ENCODE results near the gene PDPN. TPM values are rescaled to one million over a fixed set of nuclear protein-coding genes. Genes with fewer than 3 reads are reported as not detected.

PDPN gene, protein sequence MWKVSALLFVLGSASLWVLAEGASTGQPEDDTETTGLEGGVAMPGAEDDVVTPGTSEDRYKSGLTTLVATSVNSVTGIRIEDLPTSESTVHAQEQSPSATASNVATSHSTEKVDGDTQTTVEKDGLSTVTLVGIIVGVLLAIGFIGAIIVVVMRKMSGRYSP
- not detected in 5 replicates for total RNA-seq (2022; extraction: Qiagen RNA extraction)

DNA sequence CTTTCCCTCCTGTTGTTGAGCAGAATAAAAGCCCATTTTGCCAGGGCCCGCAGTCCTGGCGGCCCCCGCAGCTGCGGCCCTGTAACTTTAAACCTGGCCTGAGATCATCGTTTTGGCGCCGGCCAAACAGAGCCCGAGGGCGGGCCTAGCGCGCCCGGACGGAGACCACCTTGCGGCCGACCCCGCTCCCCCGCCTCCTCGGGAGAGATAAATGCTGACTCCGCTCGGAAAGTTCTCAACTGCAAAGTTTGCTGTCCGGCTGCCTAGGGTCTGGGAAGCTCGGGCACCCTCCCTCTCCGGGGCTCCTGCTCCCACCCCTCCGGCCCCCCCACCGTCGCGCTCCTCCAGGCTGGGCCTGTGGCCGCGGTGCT is at the start of gene PDPN:
TSS of gene PDPN (plus strand) at position 238 of the 371 bp plus-strand sequence. CDS start 202 bp downstream, outside the sequence.

Other genes with a start within 250 kb of the PDPN start
- gene PRAMEF14, start 236.7 kb upstream of the PDPN start, total RNA-seq (2022; extraction: Qiagen RNA extraction), result not detected in 5 replicates
- not detected in 5 replicates for gene PRAMEF19, start 211.9 kb upstream of the PDPN start, total RNA-seq (2022; extraction: Qiagen RNA extraction)
- not detected in 5 replicates for gene PRAMEF17, start 194.2 kb upstream of the PDPN start, total RNA-seq (2022; extraction: Qiagen RNA extraction)
- gene PRAMEF20, start 173.4 kb upstream of the PDPN start, total RNA-seq (2022; extraction: Qiagen RNA extraction), result not detected in 5 replicates
- 0.04 TPM in 1 of 5 replicates, not detected in the others for gene LRRC38, start 69.8 kb upstream of the PDPN start, total RNA-seq (2022; extraction: Qiagen RNA extraction)
- gene PRDM2, start 116.4 kb downstream of the PDPN start, total RNA-seq (2022; extraction: Qiagen RNA extraction), result 6.8 to 9.3 TPM (median 8.1 TPM) in 5 replicates